Naive thymus-derived CD4-positive, alpha-beta T cell (primary cell): ENCODE data around the gene ETV7. TPM values are rescaled to one million over a fixed set of nuclear protein-coding genes. Genes with fewer than 3 reads are reported as not detected.

ENCODE experiments used
- ATAC-seq: fragments of 150-1000 bp; cut with Tn5 transposase; 2 replicates; pipeline ENCODE4 v1.10.0; 2021; ENCODE audit warnings: mild to moderate bottlenecking, moderate library complexity
- CTCF ChIA-PET: fragments of 350-600 bp; sonication (Branson Sonifier 250); formaldehyde crosslinking; loops from one replicate; lab custom pipeline; 2021; ENCODE audit warnings: antibody characterized with exemption; lab: Charles Lee
- POLR2A ChIA-PET: fragments of 350-600 bp; sonication (Branson Sonifier 250); formaldehyde crosslinking; loops from one replicate; lab custom pipeline; 2021; ENCODE audit warnings: antibody characterized with exemption, inconsistent platforms; lab: Charles Lee
- DNase-seq, 9 donors: peaks; one replicate each; pipeline versions ENCODE4 v3.0.0 to v3.0.0-alpha.2; 2020 to 2022; ENCODE audit warnings: mixed read lengths in 1 of 9
- H3K27ac ChIP-seq: one replicate; pipeline ENCODE4 v1.7.0; 2013; ENCODE audit warnings: mild to moderate bottlenecking, low read depth, low read length, moderate library complexity
- H3K27me3 ChIP-seq, 2 donors: one replicate each; pipeline ENCODE4 v1.7.0; 2013; ENCODE audit warnings: low read length in 2 of 2, mild to moderate bottlenecking in 2 of 2, moderate library complexity in 2 of 2; ENCODE audit not compliant: control insufficient read depth in 2 of 2, insufficient read depth in 2 of 2
- H3K36me3 ChIP-seq, 3 experiments: 1 replicate in 2 of 3; 2 replicates in 1 of 3; pipeline ENCODE4 v1.7.0; 2013; ENCODE audit warnings: low read length in 3 of 3, mild to moderate bottlenecking in 3 of 3, moderate library complexity in 1 of 3; ENCODE audit not compliant: insufficient read depth in 3 of 3, control insufficient read depth in 2 of 3
- H3K4me1 ChIP-seq, 2 donors: one replicate each; pipeline ENCODE4 v1.7.0; 2013; ENCODE audit warnings: low read length in 2 of 2, mild to moderate bottlenecking in 2 of 2, moderate library complexity in 1 of 2; ENCODE audit not compliant: control insufficient read depth in 2 of 2, insufficient read depth in 2 of 2
- H3K4me3 ChIP-seq: 2 replicates; pipeline ENCODE4 v1.7.0; 2013; ENCODE audit warnings: mild to moderate bottlenecking, low read length
- H3K9me3 ChIP-seq, 3 experiments: 1 replicate in 2 of 3; 2 replicates in 1 of 3; pipeline ENCODE4 v1.7.0; 2013; ENCODE audit warnings: low read length in 3 of 3; ENCODE audit not compliant: control insufficient read depth in 2 of 3
- H3K27ac Mint-ChIP-seq, 9 donors: one replicate each; pipeline ENCODE4 v1.8.0; 2020 to 2022; ENCODE audit warnings: mixed read lengths in 9 of 9, mild to moderate bottlenecking in 8 of 9, moderate library complexity in 5 of 9, inconsistent platforms in 2 of 9
- H3K27me3 Mint-ChIP-seq, 5 donors: one replicate each; pipeline ENCODE4 v1.8.0; 2021 to 2022; ENCODE audit warnings: mixed read lengths in 5 of 5, mild to moderate bottlenecking in 1 of 5
- H3K36me3 Mint-ChIP-seq, 5 donors: one replicate each; pipeline ENCODE4 v1.8.0; 2020 to 2022; ENCODE audit warnings: mixed read lengths in 5 of 5, mild to moderate bottlenecking in 3 of 5, inconsistent platforms in 1 of 5
- H3K4me1 Mint-ChIP-seq, 7 donors: one replicate each; pipeline ENCODE4 v1.8.0; 2020 to 2022; ENCODE audit warnings: mixed read lengths in 7 of 7, mild to moderate bottlenecking in 3 of 7, inconsistent platforms in 1 of 7
- H3K4me3 Mint-ChIP-seq, 10 donors: one replicate each; pipeline ENCODE4 v1.8.0; 2020 to 2022; ENCODE audit warnings: mild to moderate bottlenecking in 10 of 10, mixed read lengths in 10 of 10, moderate library complexity in 6 of 10, inconsistent platforms in 2 of 10
- H3K9me3 Mint-ChIP-seq, 11 donors: one replicate each; pipeline ENCODE4 v1.8.0; 2020 to 2022; ENCODE audit warnings: mixed read lengths in 11 of 11, mild to moderate bottlenecking in 4 of 11, inconsistent platforms in 1 of 11, moderate library complexity in 1 of 11
- intact Hi-C, 2 donors: fragments of 100-400 bp; cut with micrococcal nuclease; formaldehyde crosslinking; loops; one replicate each; pipeline ENCODE4 v1.15.1; 2023
- polyA plus RNA-seq, 2 donors: library from polyadenylated mRNA; unstranded; fragments of 300-500 nt; fragmentation: Illumina TruSeq; gene quantifications; one replicate each; pipeline ENCODE4 v1.2.3, GENCODE V29; 2021
- total RNA-seq, 6 experiments: library from RNA in 5 of 6; stranded (reverse) in 5 of 6; gene quantifications; 1 replicate in 5 of 6; 2 replicates in 1 of 6; pipeline ENCODE4 v1.2.3 and lab custom pipeline; 2021 to 2026

The ETV7 gene
- total and polyA plus RNA-seq, 7 experiments from 2014 or later = 0.32 to 12.5 (median 0.79) TPM; not detected in 2

- Mint-ChIP-seq H3K9me3 (no peaks in the 10 kb centered on the region), H3K4me1 (peaks cover 0 to 23% (median 0%) of the 10 kb centered on the region in 7 donors), H3K27me3 (peaks cover 0 to under 1% (median 0%) of the 10 kb centered on the region in 5 donors), H3K27ac (no peak overlapping the region), H3K4me3 (no peak overlapping the region), H3K36me3 (peaks cover 0 to 6% (median 0%) of the 10 kb centered on the region in 5 donors)
- no peaks in the 10 kb centered on the region for H3K27me3 ChIP-seq
- H3K9me3 ChIP-seq = no peaks in the 10 kb centered on the region
- CTCF ChIA-PET = interaction anchor here (1.2 kb wide), 1 partner anchor 43 kb away, joined by 4 read pairs; no protein-coding TSS in a partner anchor
- no peak overlapping the region for H3K4me3 ChIP-seq
- H3K27ac ChIP-seq = no peak overlapping the region
- no peaks in the 10 kb centered on the region for H3K4me1 ChIP-seq
- POLR2A ChIA-PET = no interaction called here
- DNase-seq (no peak), ATAC-seq (no peak)
- no peaks in the 10 kb centered on the region for H3K36me3 ChIP-seq
- intact Hi-C loops = no loop called here
Observed at GRCh38 chr6:36380166-36380565, 7.3 kb downstream of the ETV7 start.

GRCh38 chr6:36378936-36379335 lies 8.5 kb downstream of the ETV7 start:
- DNase-seq (no peak), ATAC-seq (no peak)
- ChIA-PET POLR2A (no interaction called here), CTCF (no interaction called here)
- Mint-ChIP-seq H3K4me3 (no peak overlapping the region), H3K4me1 (peaks cover 0 to 17% (median 0%) of the 10 kb centered on the region in 7 donors), H3K9me3 (no peaks in the 10 kb centered on the region), H3K36me3 (peaks cover 0 to 4% (median 0%) of the 10 kb centered on the region in 5 donors), H3K27ac (no peak overlapping the region), H3K27me3 (no peaks in the 10 kb centered on the region)
- H3K9me3 ChIP-seq = no peaks in the 10 kb centered on the region
- no peaks in the 10 kb centered on the region for H3K27me3 ChIP-seq
- no peaks in the 10 kb centered on the region for H3K36me3 ChIP-seq
- H3K4me3 ChIP-seq = no peak overlapping the region
- intact Hi-C loops = no loop called here
- H3K4me1 ChIP-seq = no peaks in the 10 kb centered on the region
- no peak overlapping the region for H3K27ac ChIP-seq

- H3K27me3 ChIP-seq = no peaks in the 10 kb centered on the region
- DNase-seq = no peak
- H3K4me3 Mint-ChIP-seq = no peak overlapping the region
- H3K4me3 ChIP-seq = no peak overlapping the region
- intact Hi-C loops = no loop called here
- no peak for ATAC-seq
- no peaks in the 10 kb centered on the region for H3K9me3 Mint-ChIP-seq
- no peaks in the 10 kb centered on the region for H3K4me1 ChIP-seq
- H3K27me3 Mint-ChIP-seq = no peaks in the 10 kb centered on the region
- H3K27ac Mint-ChIP-seq = peak overlapping the region in 1 of 9 donors; percentile 36
- peaks cover 0 to 4% (median 0%) of the 10 kb centered on the region in 5 donors for H3K36me3 Mint-ChIP-seq
- ChIA-PET POLR2A (no interaction called here), CTCF (interaction anchor here (0.6 kb wide), 1 partner anchor 9 kb away, joined by 3 read pairs; no protein-coding TSS in a partner anchor)
- no peaks in the 10 kb centered on the region for H3K9me3 ChIP-seq
- no peak overlapping the region for H3K27ac ChIP-seq
- peaks cover 0 to 11% (median 0%) of the 10 kb centered on the region in 7 donors for H3K4me1 Mint-ChIP-seq
- H3K36me3 ChIP-seq = no peaks in the 10 kb centered on the region
Observed at GRCh38 chr6:36378243-36378920, 9.1 kb downstream of the ETV7 start.

GRCh38 chr6:36377594-36377993 lies 9.9 kb downstream of the ETV7 start:
- peaks cover 0 to 3% (median 0%) of the 10 kb centered on the region in 7 donors for H3K4me1 Mint-ChIP-seq
- no peak overlapping the region for H3K4me3 ChIP-seq
- H3K27ac ChIP-seq = no peak overlapping the region
- POLR2A ChIA-PET = no interaction called here
- H3K4me3 Mint-ChIP-seq = no peak overlapping the region
- H3K4me1 ChIP-seq = no peaks in the 10 kb centered on the region
- H3K27me3 ChIP-seq = no peaks in the 10 kb centered on the region
- no peaks in the 10 kb centered on the region for H3K36me3 ChIP-seq
- H3K27me3 Mint-ChIP-seq = no peaks in the 10 kb centered on the region
- H3K9me3 ChIP-seq = no peaks in the 10 kb centered on the region
- H3K36me3 Mint-ChIP-seq = peaks cover 0 to 4% (median 0%) of the 10 kb centered on the region in 5 donors
- CTCF ChIA-PET = interaction anchor here (0.6 kb wide), 1 partner anchor 9 kb away, joined by 3 read pairs; no protein-coding TSS in a partner anchor
- no peak for DNase-seq
- H3K9me3 Mint-ChIP-seq = no peaks in the 10 kb centered on the region
- H3K27ac Mint-ChIP-seq = no peak overlapping the region
- intact Hi-C loops = no loop called here
- no peak for ATAC-seq

GRCh38 chr6:36376742-36377141 lies 10.7 kb downstream of the ETV7 start:
- Mint-ChIP-seq H3K36me3 (peaks cover 0 to 4% (median 0%) of the 10 kb centered on the region in 5 donors), H3K27ac (no peak overlapping the region), H3K9me3 (no peaks in the 10 kb centered on the region), H3K27me3 (no peaks in the 10 kb centered on the region), H3K4me3 (no peak overlapping the region), H3K4me1 (peaks cover 0 to 3% (median 0%) of the 10 kb centered on the region in 7 donors)
- POLR2A ChIA-PET = no interaction called here
- H3K36me3 ChIP-seq = no peaks in the 10 kb centered on the region
- H3K4me1 ChIP-seq = no peaks in the 10 kb centered on the region
- H3K4me3 ChIP-seq = no peak overlapping the region
- H3K9me3 ChIP-seq = no peaks in the 10 kb centered on the region
- intact Hi-C loops = no loop called here
- no peak for DNase-seq
- H3K27ac ChIP-seq = no peak overlapping the region
- no peak for ATAC-seq
- no peaks in the 10 kb centered on the region for H3K27me3 ChIP-seq
- CTCF ChIA-PET = no interaction called here

- CTCF ChIA-PET = no interaction called here
- POLR2A ChIA-PET = no interaction called here
Observed at GRCh38 chr6:36376183-36376582, 11.3 kb downstream of the ETV7 start.

More at GRCh38 chr6:36376183-36376582, 11.3 kb downstream of the ETV7 start:
- Mint-ChIP-seq H3K4me1 (peaks cover 0 to 3% (median 0%) of the 10 kb centered on the region in 7 donors), H3K4me3 (no peak overlapping the region), H3K27ac (peak overlapping the region in 1 of 9 donors; percentile 63), H3K9me3 (no peaks in the 10 kb centered on the region), H3K36me3 (peaks cover 0 to 5% (median 0%) of the 10 kb centered on the region in 5 donors), H3K27me3 (no peaks in the 10 kb centered on the region)
- H3K27me3 ChIP-seq = no peaks in the 10 kb centered on the region
- intact Hi-C loops = no loop called here
- DNase-seq (no peak), ATAC-seq (no peak)
- H3K9me3 ChIP-seq = no peaks in the 10 kb centered on the region
- no peak overlapping the region for H3K4me3 ChIP-seq
- H3K4me1 ChIP-seq = no peaks in the 10 kb centered on the region
- no peaks in the 10 kb centered on the region for H3K36me3 ChIP-seq
- H3K27ac ChIP-seq = no peak overlapping the region
